ENCODE results near the gene MTMR1.

The MTMR1 gene

DNA sequence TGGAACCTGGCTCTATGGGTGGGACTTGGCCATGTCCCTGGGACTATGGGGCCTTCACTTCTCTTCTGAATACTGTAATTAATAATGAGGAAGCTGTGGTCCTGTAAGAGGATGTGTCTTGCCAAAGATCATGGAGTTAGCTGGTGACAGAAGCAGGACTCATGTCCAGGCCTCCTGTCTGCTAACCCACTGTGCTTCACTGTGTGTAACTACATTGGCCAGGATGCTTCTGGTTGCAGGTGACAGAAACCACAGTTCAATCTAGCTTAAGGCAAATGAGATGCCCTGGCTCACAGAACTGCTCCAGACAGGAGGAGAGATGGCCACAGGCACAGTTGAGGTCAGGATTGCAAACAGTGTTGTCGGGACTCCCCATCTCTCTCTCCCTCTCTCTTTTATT, 3.1 kb downstream of the MTMR1 start:
- no peak overlapping the region for H3K27ac ChIP-seq
- TF ChIP-seq, protein P1, sequence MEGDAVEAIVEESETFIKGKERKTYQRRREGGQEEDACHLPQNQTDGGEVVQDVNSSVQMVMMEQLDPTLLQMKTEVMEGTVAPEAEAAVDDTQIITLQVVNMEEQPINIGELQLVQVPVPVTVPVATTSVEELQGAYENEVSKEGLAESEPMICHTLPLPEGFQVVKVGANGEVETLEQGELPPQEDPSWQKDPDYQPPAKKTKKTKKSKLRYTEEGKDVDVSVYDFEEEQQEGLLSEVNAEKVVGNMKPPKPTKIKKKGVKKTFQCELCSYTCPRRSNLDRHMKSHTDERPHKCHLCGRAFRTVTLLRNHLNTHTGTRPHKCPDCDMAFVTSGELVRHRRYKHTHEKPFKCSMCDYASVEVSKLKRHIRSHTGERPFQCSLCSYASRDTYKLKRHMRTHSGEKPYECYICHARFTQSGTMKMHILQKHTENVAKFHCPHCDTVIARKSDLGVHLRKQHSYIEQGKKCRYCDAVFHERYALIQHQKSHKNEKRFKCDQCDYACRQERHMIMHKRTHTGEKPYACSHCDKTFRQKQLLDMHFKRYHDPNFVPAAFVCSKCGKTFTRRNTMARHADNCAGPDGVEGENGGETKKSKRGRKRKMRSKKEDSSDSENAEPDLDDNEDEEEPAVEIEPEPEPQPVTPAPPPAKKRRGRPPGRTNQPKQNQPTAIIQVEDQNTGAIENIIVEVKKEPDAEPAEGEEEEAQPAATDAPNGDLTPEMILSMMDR (IDR thresholded peaks at IDR 0.05): no peak
- no peak for TF ChIP-seq ZFX (IDR thresholded peaks at IDR 0.05; ENCODE audit: borderline replicate concordance)

DNA sequence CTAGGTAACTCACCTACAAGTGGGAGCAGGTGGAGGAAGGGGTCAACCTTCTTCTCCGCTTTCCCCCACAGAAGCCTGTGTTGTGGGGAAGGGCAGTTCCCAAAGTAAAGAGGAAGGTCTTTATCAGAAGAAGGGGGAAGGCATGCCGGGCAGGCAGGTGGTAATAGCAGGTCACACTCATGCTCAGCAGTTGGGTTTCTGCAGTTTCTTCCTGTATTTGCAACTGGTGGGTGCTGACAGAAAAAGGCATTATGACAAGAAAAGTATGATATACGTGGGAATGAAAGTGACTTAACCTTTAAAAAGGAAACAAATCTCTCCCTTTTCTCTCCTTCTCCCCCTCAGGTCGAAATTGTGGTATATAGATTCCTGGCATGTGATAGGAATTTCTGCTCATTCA, 3.7 kb downstream of the MTMR1 start:
- no peak overlapping the region for H3K27ac ChIP-seq
- TF ChIP-seq, protein P1 (IDR thresholded peaks at IDR 0.05): no peak
- TF ChIP-seq ZFX (IDR thresholded peaks at IDR 0.05; ENCODE audit: borderline replicate concordance): no peak

DNA sequence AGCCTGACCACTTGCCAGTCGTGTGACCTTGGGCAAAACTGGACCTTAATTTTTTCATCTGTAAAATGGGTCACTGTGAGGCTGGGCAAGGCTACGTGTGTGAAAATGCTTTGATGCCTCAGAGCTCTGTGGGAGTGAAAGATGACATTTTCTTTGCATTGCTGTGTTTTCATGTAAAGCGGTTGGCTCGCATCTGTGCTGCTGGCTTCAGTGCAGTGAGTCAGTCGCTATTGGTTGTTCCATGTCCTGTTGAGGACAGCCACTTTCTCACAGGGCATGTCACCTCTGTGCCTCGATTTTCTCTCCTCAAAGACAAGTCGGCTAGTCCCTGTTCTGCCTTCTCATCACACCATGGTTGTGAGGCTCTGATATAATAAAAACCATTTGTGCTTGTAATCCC, 4.4 kb downstream of the MTMR1 start:
- no peak for TF ChIP-seq ZFX (IDR thresholded peaks at IDR 0.05; ENCODE audit: borderline replicate concordance)
- TF ChIP-seq, protein P1 (IDR thresholded peaks at IDR 0.05): no peak
- no peak overlapping the region for H3K27ac ChIP-seq

DNA sequence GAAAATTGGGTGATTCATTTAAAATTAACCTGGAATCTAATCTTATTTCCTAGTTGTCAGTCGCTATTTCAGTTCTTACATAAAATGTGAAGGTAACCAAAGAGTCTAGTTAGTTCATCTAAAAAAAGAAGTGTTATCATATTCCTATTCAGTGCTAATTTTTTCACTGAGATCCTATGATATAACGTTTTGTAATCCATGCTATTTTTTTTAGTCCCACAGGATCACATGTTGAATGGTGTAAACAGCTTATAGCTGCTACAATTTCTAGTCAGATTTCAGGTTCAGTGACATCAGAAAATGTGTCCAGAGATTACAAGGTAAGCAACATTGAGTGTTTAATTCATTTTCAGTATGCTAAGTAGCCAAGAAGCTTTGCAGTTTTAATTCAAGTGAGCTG, 5.8 kb downstream of the MTMR1 start:
- H3K27ac ChIP-seq: no peak overlapping the region
- TF ChIP-seq ZFX (IDR thresholded peaks at IDR 0.05; ENCODE audit: borderline replicate concordance): no peak
- TF ChIP-seq, protein P1 (IDR thresholded peaks at IDR 0.05): no peak

DNA sequence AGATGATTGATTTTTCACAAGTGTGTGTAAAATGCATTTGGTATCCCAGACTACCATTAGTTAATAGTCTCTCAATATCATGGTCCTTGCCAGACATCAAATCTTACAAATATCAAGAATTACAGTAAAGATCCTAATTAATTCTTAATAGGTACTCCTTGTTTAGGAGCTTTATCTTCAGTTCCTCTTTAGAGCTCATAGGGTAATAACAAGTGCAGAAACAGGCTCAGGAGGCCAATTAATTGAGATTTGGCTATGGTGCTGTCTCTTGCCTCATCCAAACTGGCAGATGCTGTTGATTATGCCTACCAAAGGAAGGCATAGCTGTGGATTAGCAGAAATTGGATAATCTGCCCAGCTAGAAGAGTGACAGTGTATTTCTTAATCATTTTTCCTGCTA, 6.9 kb downstream of the MTMR1 start:
- TF ChIP-seq, protein P1 (IDR thresholded peaks at IDR 0.05): no peak
- TF ChIP-seq ZFX (IDR thresholded peaks at IDR 0.05; ENCODE audit: borderline replicate concordance): no peak
- H3K27ac ChIP-seq: no peak overlapping the region

DNA sequence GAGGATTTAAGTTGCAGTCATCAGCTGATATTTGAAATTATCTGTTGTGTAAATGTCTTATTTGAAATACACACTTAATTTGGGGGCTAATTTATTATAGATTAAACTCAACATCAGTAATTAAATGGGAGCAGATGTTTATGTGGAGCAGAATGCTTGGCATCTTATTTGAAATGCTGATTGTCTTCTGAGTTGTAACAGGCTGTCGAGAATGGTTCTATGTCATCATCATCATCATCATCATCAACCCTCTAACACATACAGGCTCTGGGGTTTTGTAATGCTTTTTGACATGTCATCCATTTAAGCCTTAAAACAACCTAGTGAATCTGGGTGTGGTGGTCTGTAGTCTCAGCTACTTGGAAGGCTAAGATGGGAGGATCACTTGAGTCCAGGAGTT, 8.2 kb downstream of the MTMR1 start:
- TF ChIP-seq ZFX (IDR thresholded peaks at IDR 0.05; ENCODE audit: borderline replicate concordance): no peak
- TF ChIP-seq, protein P1 (IDR thresholded peaks at IDR 0.05): no peak
- no peak overlapping the region for H3K27ac ChIP-seq

DNA sequence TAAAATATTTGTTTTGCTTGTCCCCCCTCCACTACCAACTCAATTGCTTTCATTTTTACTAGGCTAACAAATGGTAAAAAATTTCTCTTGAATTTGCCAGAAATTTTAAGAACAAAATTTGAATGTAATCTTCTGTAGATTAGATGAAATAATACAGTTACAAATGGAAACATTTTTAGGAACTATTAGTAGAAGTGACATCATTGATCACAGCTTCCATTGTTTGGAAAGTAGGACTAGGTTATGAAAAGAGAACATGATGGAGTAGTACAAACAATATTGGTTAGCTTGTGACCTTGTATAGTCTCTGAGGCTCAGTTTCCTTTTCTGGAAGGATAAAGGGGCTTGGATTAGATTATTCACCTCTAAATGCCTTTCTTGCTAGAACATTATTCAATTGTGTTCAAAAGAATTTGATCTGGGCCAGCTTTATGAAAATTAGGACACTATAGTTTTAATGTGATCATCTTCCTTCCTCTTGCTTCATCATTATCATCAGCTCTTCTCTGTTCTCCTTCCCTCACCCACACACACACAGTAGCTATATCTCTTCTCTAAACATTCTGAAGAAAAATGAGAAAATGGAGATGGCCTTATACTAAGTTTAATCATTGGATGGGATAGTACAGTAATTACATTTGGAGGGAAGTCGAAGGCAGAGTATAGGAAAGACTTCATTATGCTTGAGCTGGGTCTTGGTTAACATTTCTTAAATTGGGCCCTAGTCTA, 9.9 kb downstream of the MTMR1 start:
- no peak overlapping the region for H3K27ac ChIP-seq
- no peak for TF ChIP-seq ZFX (IDR thresholded peaks at IDR 0.05; ENCODE audit: borderline replicate concordance)
- TF ChIP-seq, protein P1 (IDR thresholded peaks at IDR 0.05): no peak

Measured in 22Rv1 (cell line).